8988T (cell line): ENCODE measurements around the gene CEACAM19.
"Not testable (repeated sequence)": the region's sequence is repeated elsewhere in the genome, so short reads cannot be mapped to it uniquely, and the experiment has no call there.

Source experiments
- DNase-seq: peaks from one replicate; pipeline ENCODE4 v3.0.0; 2011

The CEACAM19 gene

GRCh38 chr19:44671400-44671799 lies at the start of gene CEACAM19:
TSS of gene CEACAM19 (plus strand) at chr19:44671482. CDS start at chr19:44671932, 450 bp downstream.
- DNase-seq: no peak

GRCh38 chr19:44623080-44623479 lies 48.2 kb upstream of the CEACAM19 start:
- no peak for DNase-seq

- no peak for DNase-seq
These were observed 47.7 kb upstream of the CEACAM19 start for GRCh38 chr19:44623626-44624025.

GRCh38 chr19:44624840-44625354 lies 46.4 kb upstream of the CEACAM19 start:
- no peak for DNase-seq

- DNase-seq: not testable (repeated sequence)
These were observed 45.6 kb upstream of the CEACAM19 start for GRCh38 chr19:44625637-44626036.

GRCh38 chr19:44626048-44626624 lies 45.1 kb upstream of the CEACAM19 start:
- peak; percentile 24 for DNase-seq

GRCh38 chr19:44627631-44628030 lies 43.7 kb upstream of the CEACAM19 start:
- no peak for DNase-seq

GRCh38 chr19:44628793-44629192 lies 42.5 kb upstream of the CEACAM19 start:
- DNase-seq: no peak

GRCh38 chr19:44631611-44632010 lies 39.7 kb upstream of the CEACAM19 start:
- DNase-seq: not testable (repeated sequence)

- not testable (repeated sequence) for DNase-seq
These were observed 37.2 kb upstream of the CEACAM19 start for GRCh38 chr19:44634058-44634457.

- no peak for DNase-seq
These were observed 36.5 kb upstream of the CEACAM19 start for GRCh38 chr19:44634785-44635184.

GRCh38 chr19:44635581-44636438 lies 35.5 kb upstream of the CEACAM19 start:
- DNase-seq: no peak

- no peak for DNase-seq
These were observed 34.6 kb upstream of the CEACAM19 start for GRCh38 chr19:44636439-44637389.

- no peak for DNase-seq
These were observed 33.9 kb upstream of the CEACAM19 start for GRCh38 chr19:44637390-44637764.

- DNase-seq: no peak
These were observed 30.8 kb upstream of the CEACAM19 start for GRCh38 chr19:44640518-44640917.

GRCh38 chr19:44641501-44642265 lies 29.6 kb upstream of the CEACAM19 start:
- DNase-seq: no peak

- no peak for DNase-seq
These were observed 28.9 kb upstream of the CEACAM19 start for GRCh38 chr19:44642377-44642776.

GRCh38 chr19:44643605-44644401 lies 27.5 kb upstream of the CEACAM19 start, which contains the start of gene PVR:
TSS of gene PVR (plus strand) at chr19:44643910. CDS start at chr19:44644097, 187 bp downstream.
- peak; percentile 60 for DNase-seq

- peak; percentile 33 for DNase-seq
These were observed 26.8 kb upstream of the CEACAM19 start for GRCh38 chr19:44644402-44645016.

- DNase-seq: no peak
These were observed 25.8 kb upstream of the CEACAM19 start for GRCh38 chr19:44645407-44646048.
